ENCODE data around the gene JMJD7. TPM values are rescaled to one million over a fixed set of nuclear protein-coding genes. Genes with fewer than 3 reads are reported as not detected.
A peak's percentile ranks its signal among the peaks of the same experiment; 100 is the strongest.

Gene JMJD7
- total RNA-seq, 1 donor from 2014 or later, result 6.1 TPM

DNA sequence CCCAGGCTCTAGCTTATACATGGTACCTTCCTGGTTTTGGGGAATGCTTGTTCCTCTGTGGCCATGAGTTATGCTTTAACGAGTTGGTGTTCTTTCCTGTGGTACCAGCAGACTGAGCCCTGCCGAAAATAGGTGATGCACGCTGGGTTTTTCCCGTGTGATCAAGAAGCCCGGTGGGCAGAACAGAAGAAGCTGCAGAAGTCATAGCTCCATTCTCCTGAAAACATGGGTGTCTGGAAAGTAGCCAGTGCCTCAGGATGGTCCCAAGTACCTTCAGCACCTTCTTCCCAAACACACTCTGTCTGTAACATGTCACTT is 28.4 kb upstream of the JMJD7 start:
- DNase-seq (ENCODE audit: low read depth, low spot score), result no peak

DNA sequence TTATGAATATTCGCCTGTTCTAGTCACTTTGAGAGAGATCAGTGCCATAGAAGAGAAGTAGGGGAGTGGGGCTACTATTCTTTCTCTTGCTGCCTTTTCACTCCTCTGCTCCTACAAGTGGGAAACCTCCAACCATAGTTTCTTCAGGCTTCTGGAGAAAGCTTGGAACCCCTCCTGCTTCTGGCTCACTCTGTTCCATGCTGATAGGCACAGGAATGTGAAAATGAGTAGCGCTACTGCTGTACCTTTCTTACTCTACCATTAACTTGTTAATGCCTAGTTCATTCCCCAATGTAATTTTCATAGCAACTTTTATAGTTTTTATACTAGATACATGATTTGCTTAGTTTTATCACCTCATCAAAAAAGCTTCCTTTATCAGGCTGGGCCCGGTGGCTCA is 26.7 kb upstream of the JMJD7 start:
- no peak for DNase-seq (ENCODE audit: low read depth, low spot score)

DNA sequence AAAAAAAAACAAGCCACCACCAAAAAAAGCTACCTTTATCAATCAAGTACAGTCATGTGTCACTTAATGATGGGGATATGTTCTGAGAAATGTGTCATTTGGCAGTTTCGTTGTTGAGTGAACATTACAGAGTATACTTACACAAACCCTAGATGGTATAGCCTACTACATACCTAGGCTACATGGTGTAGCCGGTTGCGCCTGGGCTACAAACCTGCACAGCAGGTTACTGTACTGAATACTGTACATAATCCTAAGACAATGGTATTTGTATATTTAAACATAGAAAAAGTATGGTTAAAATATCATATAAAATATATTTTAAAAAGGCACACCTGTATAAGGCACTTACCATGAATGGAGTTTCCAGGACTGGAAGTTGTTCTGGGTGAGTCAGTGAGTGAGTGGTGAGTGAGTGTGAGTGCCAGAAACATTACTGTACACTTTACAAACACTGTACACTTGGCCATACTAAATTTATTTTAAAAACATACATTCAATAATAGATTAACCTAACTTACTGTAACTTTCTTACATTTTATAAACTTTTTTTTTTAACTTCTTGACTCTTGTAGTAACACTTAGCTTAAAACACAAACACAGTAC is 25.9 kb upstream of the JMJD7 start:
- DNase-seq (ENCODE audit: low read depth, low spot score), result no peak

DNA sequence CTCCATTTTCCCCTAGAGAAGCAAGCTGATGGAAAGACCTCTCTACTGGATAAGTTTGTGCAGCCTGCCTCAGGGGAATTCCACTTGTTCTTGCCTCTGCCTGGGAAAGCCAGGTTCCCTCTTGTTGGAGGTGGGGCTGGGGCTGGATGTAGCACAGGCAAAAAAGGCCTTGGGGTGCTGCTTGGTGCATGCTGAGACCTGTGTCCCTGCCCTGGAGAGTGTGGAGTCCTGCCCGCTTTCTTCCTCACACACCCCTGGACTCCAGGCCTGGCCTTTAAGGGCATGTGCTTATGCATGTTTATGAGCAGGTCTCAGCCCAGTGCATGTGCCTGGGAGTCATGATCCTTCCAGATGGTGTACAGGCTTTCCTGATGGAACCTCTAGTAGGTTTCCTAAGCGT is 23.5 kb upstream of the JMJD7 start:
- no peak for DNase-seq (ENCODE audit: low read depth, low spot score)

DNA sequence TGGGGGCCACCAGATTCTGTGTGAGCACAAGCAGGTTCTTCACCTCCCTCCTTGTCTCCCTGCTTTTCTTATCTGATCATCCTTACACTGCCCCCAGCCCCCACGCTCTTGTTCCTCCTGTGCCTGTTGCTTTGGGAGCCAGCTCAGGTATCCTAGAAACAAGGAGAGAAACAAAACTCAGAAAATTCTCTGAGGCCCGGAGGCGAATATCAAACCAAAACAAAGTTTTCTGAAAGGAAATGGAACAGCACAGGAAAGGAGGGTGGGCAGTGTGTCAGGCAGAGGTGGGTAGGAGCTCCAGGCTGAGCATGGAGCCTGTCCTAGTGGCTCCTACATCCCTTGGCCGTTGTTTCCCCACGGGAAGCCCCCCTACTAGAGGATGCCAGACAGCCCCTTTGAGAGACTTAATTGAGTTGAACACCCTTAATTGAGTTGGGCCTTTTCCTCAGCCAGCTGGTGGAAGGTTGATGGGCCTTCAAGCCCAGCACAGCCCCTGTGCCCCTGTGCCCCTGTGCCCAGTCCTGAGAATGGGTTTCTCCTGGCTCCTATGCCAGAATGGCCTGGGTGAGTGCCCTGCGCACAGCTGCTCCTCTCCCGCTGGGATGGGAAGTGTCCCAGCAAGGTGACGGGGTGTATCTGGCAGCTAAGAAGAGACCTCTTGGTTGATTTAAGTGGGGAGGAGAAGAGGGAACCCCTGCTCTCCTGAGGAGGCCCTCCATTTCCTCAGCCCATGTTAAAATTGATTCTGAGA is 22.8 kb upstream of the JMJD7 start:
- peak; percentile 45 for DNase-seq (ENCODE audit: low read depth, low spot score)

DNA sequence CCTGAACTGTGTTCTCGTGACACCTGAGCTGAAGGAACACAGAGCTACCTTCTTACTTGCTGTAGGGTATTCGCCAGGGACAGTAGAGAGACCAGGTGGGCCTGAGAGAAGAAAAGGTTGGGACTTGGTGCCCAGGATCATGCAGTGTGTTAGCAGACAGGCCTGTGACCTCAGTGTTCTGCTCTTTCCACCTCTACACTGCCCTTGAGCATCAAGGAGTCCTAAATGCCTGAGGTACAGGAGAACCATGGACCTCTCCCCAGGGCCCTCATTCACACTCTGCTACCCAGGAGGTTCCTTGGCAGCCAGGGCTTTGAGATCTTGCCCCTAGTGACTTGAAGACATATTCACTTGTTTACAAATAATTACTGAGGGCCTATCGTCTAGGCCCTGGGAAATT is 22.2 kb upstream of the JMJD7 start:
- no peak for DNase-seq (ENCODE audit: low read depth, low spot score)

DNA sequence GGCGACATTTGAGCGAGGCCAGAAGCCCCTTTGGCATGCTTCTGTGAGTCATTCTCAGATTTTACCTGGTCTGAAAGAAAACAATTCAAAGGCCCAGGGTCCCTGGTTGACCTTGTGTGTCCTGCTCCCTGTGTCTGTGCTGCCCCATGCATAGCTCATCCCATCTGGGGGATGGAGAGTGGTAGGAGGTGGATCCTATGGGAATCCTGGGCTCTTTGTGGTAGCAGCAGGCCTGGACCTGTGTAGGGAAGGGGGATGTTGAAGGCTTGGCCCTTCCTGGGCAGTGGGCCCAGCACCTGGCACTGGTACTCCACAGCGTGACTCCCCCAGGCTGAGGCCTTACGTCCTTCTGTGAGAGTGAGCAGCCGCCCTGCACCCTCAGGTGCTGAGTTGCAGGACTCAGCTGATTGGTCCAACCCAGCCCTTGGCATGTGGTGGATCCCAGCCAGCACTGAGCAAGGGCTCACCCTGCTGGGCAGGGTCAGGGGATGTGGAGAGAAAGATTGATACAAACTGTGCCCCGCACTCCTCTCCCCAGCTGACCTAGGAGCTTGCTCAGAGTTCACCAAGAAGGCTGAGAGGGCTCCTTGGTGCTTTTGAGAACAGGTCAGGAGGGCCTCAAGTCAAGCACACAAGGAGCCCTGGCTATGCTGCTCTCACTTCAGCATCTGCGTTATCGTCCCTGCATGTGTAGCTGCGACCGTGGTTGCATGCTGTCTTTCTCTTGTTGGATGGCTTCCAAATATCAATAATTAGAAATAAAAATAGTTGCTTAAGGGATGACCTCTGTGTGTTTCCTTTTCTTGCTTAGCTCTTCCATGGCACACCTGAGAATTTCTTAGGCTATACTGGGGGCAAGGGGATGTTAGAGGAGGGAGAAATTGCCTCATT is 21.4 kb upstream of the JMJD7 start:
- DNase-seq (ENCODE audit: low read depth, low spot score), result no peak

DNA sequence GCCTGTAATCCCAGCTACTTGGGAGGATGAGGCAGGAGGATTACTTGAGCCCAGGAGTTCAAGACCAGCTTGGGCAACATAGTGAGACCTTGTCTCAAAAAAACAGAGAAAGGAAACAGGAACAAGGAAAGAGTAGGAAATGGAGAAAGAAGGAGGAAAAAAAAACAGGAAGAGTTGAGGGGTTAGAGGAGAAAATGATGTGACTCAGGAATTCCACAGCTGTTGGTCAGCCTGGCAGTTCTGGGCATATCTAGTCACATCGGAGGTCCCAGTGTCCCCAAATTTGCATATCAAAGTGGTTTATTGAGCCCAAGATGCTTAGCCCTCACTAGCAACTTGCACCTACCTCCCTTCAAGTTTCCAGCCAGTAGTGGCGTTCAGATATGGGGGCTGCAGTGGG is 18.8 kb upstream of the JMJD7 start:
- no peak for DNase-seq (ENCODE audit: low read depth, low spot score)

DNA sequence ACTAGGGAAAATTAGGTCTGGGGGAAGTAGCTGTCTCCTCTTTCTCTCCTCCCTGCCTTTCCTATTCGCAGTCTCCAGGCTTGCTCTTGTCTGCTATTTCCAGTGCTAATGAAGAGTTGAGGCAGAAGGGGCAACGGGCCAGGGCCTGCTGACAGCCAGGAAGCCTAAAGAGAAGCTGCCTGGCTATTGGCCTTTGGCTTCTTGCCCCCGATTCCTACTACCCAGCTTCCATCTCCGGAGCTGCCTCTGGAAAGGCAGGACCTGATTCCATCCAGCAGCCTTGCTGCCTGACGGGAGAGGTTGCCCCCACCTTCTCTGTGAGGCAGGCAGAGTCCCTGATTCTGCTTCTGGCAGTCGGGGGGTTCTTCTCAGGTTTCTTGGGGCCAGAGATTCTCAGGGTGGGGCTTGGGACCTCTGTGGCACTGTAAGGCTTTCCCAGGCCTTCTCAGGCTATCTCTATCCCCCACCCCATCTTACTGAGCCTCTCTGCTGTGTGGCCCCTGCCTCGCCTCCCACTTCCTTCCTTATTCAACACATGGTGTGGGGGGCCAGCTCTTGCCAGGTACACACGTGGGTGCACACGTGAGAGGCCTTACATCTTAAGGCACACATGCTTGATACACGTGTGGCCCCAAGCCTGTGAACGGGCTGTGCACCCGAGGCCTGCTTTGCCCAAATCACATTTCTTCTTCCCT is 18.2 kb upstream of the JMJD7 start:
- DNase-seq (ENCODE audit: low read depth, low spot score), result no peak

DNA sequence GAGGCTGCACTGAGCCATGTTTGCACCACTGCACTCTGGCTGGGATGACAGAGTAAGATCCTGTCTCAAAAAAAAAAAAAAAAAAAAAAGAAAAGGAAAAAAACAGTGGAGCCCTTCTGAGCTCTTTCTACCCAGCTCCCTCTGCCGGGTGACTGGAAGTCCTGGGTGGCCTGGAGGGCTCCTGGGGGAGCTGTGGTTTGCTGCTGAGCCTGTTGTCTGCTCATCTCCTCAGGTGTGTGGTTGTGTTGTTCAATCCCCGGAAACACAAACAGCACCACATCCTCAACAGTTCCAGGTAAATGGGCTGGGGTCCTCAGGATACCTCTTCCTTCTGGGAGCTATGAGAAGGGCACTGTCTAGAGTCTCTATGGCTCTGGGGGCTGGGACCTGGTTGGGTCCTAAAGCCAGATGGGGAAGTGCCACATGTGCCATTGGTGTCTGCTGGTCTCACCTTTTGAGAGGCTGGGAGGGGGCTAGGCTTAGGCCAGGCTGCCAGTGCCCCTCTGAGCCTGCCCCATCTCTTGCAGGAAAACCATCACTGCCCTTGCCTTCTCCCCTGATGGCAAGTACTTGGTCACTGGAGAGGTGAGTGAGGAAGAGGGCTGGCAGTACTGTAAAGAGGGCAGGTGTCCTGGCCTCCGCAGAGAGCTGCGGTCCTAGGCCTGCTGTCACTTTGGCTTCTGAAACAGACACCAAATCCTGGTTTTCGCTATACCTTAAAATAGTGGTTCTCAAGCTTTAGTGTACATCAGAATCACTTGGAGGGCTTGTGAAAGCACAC is 17.1 kb upstream of the JMJD7 start:
- DNase-seq (ENCODE audit: low read depth, low spot score), result no peak

DNA sequence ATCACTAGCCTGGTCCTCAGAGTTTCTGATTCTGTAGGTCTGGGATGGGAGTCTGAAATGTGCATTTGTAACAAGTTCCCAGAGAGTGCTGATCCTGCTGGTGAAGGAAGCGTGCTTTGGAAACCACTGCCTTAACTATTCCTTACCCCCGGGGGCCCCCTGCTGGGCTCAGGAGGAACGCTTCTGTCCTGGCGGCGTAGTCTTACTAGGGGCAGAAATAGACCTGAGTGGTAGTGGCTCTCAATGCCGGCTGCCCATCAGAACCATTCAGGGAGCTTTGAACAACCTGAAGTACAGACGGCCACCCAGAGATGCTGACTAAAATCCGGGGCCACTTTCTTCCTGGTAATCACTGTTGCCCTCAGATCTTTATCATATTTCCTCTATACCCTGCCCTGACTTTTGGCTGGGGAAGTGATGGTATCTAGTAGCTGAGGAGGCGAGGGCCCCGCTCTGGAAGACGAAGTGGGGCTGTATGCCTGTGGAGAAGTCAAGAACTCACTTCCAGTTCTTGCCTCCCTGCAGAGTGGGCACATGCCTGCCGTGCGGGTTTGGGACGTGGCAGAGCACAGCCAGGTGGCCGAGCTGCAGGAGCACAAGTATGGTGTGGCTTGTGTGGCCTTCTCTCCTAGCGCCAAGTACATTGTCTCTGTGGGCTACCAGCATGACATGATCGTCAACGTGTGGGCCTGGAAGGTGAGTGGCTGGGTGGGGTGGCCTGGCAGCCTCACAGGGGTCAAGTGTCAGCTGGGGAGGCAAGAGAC is 16.3 kb upstream of the JMJD7 start:
- DNase-seq (ENCODE audit: low read depth, low spot score), result peak; percentile 61

DNA sequence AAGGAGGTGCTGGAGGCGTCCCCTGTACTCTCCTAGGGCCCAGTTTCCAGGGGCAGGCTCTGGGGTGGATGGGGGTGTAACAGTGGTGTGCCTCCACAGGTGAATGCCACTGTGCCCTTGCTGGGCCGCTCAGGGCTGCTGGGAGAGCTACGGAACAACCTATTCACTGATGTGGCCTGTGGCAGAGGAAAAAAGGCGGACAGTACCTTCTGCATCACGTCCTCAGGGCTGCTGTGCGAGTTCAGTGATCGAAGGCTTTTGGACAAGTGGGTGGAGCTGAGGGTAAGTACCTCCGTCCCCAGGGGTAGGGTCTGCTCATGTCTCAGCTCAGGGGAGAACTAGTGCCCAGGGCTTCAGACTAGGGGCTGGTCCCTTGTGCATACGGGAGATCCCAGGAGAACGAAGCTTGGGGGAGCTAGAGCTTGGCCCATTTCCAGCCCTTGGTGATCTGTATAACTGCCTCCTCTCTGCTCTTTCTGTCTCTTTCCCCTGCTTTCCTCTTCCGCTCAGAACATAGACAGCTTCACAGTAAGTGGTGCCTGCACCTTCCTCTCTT is 15.0 kb upstream of the JMJD7 start:
- DNase-seq (ENCODE audit: low read depth, low spot score), result no peak

DNA sequence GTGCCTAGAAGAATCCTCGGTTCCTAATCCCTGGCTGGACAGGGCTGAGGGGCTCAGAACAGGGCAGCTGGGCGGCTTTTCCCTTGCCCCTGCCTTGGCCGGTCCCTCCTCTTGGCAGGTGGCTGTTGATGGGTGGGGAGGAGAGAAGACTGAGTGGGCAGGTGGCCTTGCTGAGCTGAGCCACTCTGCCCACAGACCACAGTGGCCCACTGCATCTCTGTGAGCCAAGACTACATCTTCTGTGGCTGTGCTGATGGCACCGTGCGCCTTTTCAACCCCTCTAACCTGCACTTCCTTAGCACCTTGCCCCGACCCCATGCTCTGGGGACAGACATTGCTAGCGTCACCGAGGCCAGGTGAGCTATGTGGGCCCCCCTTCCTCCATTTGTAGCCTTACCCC is 14.5 kb upstream of the JMJD7 start:
- no peak for DNase-seq (ENCODE audit: low read depth, low spot score)

DNA sequence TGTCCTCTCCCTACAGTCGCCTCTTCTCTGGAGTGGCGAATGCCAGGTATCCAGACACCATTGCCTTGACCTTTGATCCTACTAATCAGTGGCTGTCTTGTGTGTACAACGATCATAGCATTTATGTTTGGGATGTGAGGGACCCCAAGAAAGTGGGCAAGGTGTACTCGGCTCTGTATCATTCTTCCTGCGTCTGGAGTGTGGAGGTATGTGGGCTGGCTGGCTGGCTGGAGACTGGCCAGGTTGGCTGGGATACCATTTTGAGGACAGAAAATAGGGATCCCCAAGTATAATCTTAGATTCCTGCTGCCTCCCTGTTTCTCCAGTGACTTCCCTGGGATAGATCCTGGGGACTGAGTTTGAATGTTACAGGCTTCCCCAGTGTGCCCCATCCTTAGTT is 13.4 kb upstream of the JMJD7 start:
- no peak for DNase-seq (ENCODE audit: low read depth, low spot score)

DNA sequence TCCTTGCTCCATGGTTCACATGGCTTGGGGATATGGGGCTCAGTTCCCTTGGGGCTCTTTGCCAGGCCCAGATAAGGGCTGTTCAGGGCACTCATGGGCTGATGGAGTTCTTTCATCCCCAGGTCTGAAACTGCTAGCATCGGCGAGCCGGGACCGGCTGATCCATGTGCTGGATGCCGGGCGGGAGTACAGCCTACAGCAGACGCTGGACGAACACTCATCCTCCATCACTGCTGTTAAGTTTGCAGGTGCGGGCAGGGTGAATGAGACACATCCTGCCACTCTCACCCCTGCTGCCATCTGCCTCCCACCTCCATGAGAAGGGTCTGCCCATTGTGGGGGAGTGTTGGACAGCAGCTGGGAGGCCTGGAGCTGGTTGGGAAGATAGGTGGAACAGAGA is 11.1 kb upstream of the JMJD7 start:
- no peak for DNase-seq (ENCODE audit: low read depth, low spot score)

DNA sequence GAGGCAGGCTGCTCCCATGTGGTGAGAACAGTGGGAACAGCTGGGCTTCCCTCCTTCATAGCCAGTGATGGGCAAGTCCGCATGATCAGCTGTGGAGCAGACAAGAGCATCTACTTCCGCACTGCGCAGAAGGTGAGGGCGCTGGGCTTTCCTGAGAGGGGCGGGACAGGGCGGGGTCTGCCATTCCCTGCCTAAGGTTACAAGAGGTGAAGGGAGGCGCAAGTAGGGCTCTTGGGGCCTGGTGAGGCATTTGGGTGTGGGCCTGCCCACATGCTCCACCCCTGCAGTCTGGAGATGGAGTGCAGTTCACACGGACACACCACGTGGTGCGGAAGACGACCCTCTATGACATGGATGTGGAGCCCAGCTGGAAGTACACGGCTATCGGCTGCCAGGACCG is 10.6 kb upstream of the JMJD7 start:
- DNase-seq (ENCODE audit: low read depth, low spot score), result no peak

DNA sequence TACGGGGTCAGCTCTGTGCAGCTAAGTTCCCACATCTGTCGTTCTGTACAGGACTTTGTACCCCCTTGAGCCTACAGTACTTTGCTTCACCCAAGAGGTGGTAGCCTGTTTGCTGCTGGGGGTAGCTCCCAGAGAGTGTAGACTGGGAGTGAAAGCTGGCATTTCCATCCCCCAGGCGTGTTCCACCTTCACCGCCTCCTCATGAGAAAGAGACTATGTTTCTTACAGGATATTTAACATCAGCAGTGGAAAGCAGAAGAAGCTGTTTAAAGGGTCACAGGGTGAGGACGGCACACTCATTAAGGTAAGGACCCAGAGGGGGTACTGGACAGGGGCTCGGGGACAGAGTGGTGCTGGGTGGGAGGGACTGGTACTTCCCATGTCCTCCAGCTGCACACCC is 10.1 kb upstream of the JMJD7 start:
- no peak for DNase-seq (ENCODE audit: low read depth, low spot score)

DNA sequence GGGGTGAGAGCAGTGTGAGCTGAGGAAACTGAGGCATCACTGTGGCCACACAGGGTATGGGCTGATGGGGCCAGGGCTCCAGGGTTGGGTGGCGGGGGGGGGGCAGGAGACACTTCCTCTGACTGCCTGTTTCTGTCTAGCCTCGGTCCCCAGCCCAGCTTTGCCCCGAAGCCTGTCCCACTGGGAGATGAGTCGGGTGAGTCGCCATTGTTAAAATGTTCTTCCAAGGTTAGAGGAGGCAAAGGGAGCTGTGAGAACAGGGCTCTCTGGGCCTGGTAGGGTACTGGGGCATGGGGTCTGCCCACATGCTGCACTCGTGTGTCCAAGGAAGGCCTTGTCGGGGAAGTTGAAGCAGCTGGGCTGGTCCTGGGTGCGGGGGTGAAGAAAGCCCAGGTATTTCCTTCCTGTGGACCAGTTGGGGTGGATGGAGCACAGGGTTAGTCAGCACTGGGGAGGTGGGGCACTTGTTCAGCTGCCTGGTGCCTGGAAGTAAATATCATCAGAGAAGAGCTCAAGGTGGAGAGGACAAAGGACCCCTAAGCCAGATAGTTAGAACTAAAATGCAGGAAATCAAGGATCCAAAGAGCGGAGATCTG is 8.3 kb upstream of the JMJD7 start:
- no peak for DNase-seq (ENCODE audit: low read depth, low spot score)

DNA sequence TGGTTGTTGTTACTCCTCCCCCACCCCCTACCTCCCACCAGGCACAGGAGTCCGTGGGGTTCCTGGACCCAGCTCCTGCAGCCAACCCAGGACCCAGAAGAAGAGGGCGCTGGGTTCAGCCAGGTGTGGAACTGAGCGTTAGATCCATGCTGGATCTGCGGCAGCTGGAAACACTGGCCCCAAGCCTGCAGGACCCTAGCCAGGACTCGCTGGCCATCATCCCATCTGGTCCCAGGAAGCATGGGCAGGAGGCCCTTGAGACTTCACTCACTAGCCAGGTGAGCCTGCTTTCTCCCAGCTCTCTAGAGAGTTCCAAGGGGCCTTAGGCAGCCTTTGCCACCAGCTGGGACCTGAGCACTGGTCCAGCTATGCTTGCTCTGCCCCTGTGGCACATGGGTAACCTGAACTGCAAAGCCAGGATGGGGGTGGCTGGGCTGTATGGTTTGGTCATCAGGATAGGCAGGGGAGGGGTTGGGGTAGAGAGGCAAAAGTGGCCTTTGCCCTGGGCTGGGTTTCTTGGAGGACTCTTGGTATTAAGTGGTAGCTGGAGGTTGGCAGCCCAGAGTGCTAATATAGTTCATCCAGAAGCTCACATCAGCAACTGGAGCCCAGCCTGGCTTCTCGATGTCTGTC is 7.0 kb upstream of the JMJD7 start:
- DNase-seq (ENCODE audit: low read depth, low spot score), result no peak

Data from pulmonary artery endothelial cell (primary cell).